ENCODE results near the gene DHCR24. TPM values are rescaled to one million over a fixed set of nuclear protein-coding genes. Genes with fewer than 3 reads are reported as not detected.

Gene DHCR24
- total RNA-seq, 1 experiment from 2014 or later, result 337 TPM

GRCh38 chr1:54837002-54837853 is 49.8 kb downstream of the DHCR24 start (continued):
- no peak for TF ChIP-seq NFATC4 (CRISPR knock-in tag; IDR thresholded peaks at IDR 0.05)
- TF ChIP-seq AR (CRISPR knock-in tag; IDR thresholded peaks at IDR 0.05), result no peak
- no peak for TF ChIP-seq ZSCAN18 (CRISPR knock-in tag; IDR thresholded peaks at IDR 0.05)
- no peak for TF ChIP-seq PRRX2 (CRISPR knock-in tag; IDR thresholded peaks at IDR 0.05)

- ATAC-seq (no peak), DNase-seq (ENCODE audit: low spot score) (no peak)
- ChIA-PET CTCF (no interaction called here), POLR2A (no interaction called here)
- Mint-ChIP-seq H3K36me3 (no peaks in the 10 kb centered on the region), H3K27ac (no peak overlapping the region), H3K4me3 (no peak overlapping the region), H3K27me3 (ENCODE audit: low read depth) (peaks cover 4% of the 10 kb centered on the region), H3K4me1 (peaks cover 4% of the 10 kb centered on the region; the same call in 1 of the 2 replicates), H3K9me3 (no peaks in the 10 kb centered on the region)
- TF ChIP-seq ZSCAN18 (CRISPR knock-in tag; IDR thresholded peaks at IDR 0.05) (no peak), ESRRA (CRISPR knock-in tag; IDR thresholded peaks at IDR 0.05; ENCODE audit: borderline replicate concordance) (no peak), MXD4 (CRISPR knock-in tag; IDR thresholded peaks at IDR 0.05; ENCODE audit: borderline replicate concordance) (no peak), EMX1 (CRISPR knock-in tag; IDR thresholded peaks at IDR 0.05) (no peak), PREB (CRISPR knock-in tag; IDR thresholded peaks at IDR 0.05; ENCODE audit: borderline replicate concordance) (no peak), CTCF (IDR thresholded peaks at IDR 0.05) (no peak), ATF3 (CRISPR knock-in tag; conservative IDR thresholded peaks at IDR 0.05) (no peak), TP53 (CRISPR knock-in tag; IDR thresholded peaks at IDR 0.05) (no peak), TCF7 (CRISPR knock-in tag; IDR thresholded peaks at IDR 0.05; ENCODE audit: low read depth) (no peak)
These were observed 50.4 kb downstream of the DHCR24 start for GRCh38 chr1:54836594-54836993.

- ChIA-PET POLR2A (no interaction called here), CTCF (interaction anchor here (1.3 kb wide), 1 partner anchor 186 kb away, joined by 6 read pairs; no protein-coding TSS in a partner anchor)
- DNase-seq (ENCODE audit: low spot score), result no peak
- H3K9me3 Mint-ChIP-seq, result no peaks in the 10 kb centered on the region
- peaks cover 4% of the 10 kb centered on the region for H3K27me3 Mint-ChIP-seq (ENCODE audit: low read depth)
- H3K4me1 Mint-ChIP-seq, result peaks cover 4% of the 10 kb centered on the region; the same call in 1 of the 2 replicates
- no peak for ATAC-seq
- no peaks in the 10 kb centered on the region for H3K36me3 Mint-ChIP-seq
- H3K27ac Mint-ChIP-seq, result no peak overlapping the region
- H3K4me3 Mint-ChIP-seq, result no peak overlapping the region
- TF ChIP-seq ESRRA (CRISPR knock-in tag; IDR thresholded peaks at IDR 0.05; ENCODE audit: borderline replicate concordance), result no peak
- no peak for TF ChIP-seq PRRX2 (CRISPR knock-in tag; IDR thresholded peaks at IDR 0.05)
- TF ChIP-seq JAZF1 (CRISPR knock-in tag; IDR thresholded peaks at IDR 0.05), result no peak
- no peak for TF ChIP-seq FOXJ3 (CRISPR knock-in tag; IDR thresholded peaks at IDR 0.05; ENCODE audit: borderline replicate concordance)
- TF ChIP-seq PREB (CRISPR knock-in tag; IDR thresholded peaks at IDR 0.05; ENCODE audit: borderline replicate concordance), result no peak
- TF ChIP-seq NR1H2 (CRISPR knock-in tag; IDR thresholded peaks at IDR 0.05), result no peak
- no peak for TF ChIP-seq ZNF425 (CRISPR knock-in tag; conservative IDR thresholded peaks at IDR 0.05)
- TF ChIP-seq ETV6 (CRISPR knock-in tag; IDR thresholded peaks at IDR 0.05), result no peak
These were observed 51.0 kb downstream of the DHCR24 start for GRCh38 chr1:54835970-54836369.
